ENCODE results near the gene CKS1B. TPM values are rescaled to one million over a fixed set of nuclear protein-coding genes. Genes with fewer than 3 reads are reported as not detected.

CKS1B gene
- total RNA-seq, 1 experiment from 2014 or later: 259 TPM

DNA sequence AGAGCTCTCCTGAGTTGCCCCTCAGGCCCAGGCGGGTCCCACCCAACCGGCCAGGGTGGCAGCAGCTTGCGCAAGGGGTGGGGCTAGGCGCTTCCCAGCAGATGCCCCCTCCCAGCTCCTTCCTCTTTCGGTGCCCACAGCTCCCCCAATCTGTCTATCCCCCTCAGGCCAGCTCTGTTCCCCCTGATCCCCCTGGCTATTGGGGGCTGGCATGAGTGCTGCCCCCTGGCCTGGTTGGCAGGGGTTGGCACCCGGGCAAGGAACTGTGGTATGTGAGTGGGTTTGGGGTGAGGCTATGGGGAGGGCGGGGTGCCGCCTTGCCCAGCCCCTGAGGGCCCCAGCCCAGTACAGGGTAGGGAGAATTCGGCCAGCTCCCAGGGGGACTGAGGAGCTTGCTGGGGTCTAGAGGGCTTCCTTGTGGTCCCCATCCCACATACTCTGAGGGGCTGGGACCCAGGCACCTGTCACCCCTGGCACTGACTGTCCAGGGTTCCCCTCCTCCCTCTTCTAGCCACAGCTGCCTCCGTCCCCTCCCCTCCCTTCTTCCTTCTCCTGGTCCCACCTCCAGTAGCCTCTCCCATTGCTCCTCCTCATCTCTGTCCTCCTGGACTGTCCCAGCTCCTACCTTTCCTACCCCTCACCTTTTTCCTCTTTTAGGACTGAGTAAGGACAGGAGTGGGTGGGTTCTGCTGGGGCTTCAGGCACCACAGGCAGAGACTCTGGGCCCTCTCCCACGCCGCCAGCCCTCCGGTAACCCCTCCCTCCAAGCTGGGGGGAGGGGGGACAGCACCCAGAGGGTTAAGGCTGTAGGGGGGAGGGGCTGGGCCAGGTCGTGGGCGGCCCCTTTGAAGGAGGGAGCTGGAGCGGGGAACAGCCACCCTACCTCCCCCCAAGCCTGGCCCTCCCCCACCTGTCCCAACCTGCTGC, 33.8 kb downstream of the CKS1B start:
- Mint-ChIP-seq H3K36me3 (ENCODE audit: insufficient read depth, unreplicated experiment) (peaks cover 38% of the 10 kb centered on the region), H3K9me3 (ENCODE audit: unreplicated experiment) (no peaks in the 10 kb centered on the region), H3K4me1 (ENCODE audit: low read depth, unreplicated experiment) (peaks cover 25% of the 10 kb centered on the region), H3K27ac (ENCODE audit: unreplicated experiment) (peak overlapping the region; percentile 43), H3K27me3 (ENCODE audit: insufficient read depth, unreplicated experiment) (no peaks in the 10 kb centered on the region), H3K4me3 (ENCODE audit: unreplicated experiment) (peak overlapping the region; percentile 50)
- H3K27me3 ChIP-seq (replicated peaks; ENCODE audit: control insufficient read depth, insufficient read depth, low read length): no peaks in the 10 kb centered on the region
- ChIA-PET CTCF (interaction anchor here (0.5 to 2.3 kb wide), 4 partner anchors 9 to 454 kb away, joined by 3 to 10 read pairs (median 5); no protein-coding TSS in a partner anchor), POLR2A (interaction anchor here (1.0 kb wide), 1 partner anchor 9 kb away, joined by 4 read pairs; no protein-coding TSS in a partner anchor)
- H3K36me3 ChIP-seq (ENCODE audit: control insufficient read depth, insufficient read depth, low read length): peaks cover 4% of the 10 kb centered on the region
- no peaks in the 10 kb centered on the region for H3K9me3 ChIP-seq
- TF ChIP-seq, protein P1, sequence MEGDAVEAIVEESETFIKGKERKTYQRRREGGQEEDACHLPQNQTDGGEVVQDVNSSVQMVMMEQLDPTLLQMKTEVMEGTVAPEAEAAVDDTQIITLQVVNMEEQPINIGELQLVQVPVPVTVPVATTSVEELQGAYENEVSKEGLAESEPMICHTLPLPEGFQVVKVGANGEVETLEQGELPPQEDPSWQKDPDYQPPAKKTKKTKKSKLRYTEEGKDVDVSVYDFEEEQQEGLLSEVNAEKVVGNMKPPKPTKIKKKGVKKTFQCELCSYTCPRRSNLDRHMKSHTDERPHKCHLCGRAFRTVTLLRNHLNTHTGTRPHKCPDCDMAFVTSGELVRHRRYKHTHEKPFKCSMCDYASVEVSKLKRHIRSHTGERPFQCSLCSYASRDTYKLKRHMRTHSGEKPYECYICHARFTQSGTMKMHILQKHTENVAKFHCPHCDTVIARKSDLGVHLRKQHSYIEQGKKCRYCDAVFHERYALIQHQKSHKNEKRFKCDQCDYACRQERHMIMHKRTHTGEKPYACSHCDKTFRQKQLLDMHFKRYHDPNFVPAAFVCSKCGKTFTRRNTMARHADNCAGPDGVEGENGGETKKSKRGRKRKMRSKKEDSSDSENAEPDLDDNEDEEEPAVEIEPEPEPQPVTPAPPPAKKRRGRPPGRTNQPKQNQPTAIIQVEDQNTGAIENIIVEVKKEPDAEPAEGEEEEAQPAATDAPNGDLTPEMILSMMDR (IDR thresholded peaks at IDR 0.05; ENCODE audit: insufficient read depth in 1 of 2, low read depth in 1 of 2, low read length in 1 of 2, severe bottlenecking in 1 of 2, unreplicated experiment in 1 of 2): no peak
- intact Hi-C loops (cut with micrococcal nuclease; ENCODE audit: unreplicated experiment): no loop called here
- H3K4me1 ChIP-seq: peaks cover 55% of the 10 kb centered on the region
- no peak for DNase-seq
- no peak overlapping the region for H3K4me3 ChIP-seq (ENCODE audit: low read depth, low read length)
- BruUV-seq (replicated peaks): no TSS peak

DNA sequence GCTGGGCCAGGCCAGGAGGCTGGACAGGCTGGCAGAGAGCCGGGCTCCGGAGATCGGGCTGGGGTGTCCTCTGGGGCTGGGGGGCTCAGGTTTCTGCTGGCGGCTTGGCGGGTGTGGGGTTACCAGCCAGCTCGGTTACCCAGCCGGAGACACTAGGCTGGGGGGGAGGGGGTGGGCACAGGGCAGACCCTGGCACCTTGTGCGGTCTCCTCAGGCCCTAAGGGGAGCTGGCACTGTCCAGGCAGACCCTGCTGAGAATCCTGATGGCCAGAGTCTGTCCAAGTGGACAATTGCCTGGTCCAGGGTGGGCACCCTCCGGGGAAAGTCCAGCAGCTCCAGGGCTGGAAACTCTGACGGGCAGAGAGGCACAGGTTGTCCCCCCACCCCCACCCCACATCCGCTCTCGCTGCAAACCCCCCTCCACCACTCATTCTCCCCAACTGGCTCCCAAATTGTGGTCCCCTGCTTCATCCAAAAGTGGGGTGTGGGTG, 34.8 kb downstream of the CKS1B start:
- peak overlapping the region; percentile 50 for H3K4me3 Mint-ChIP-seq (ENCODE audit: unreplicated experiment)
- intact Hi-C loops (cut with micrococcal nuclease; ENCODE audit: unreplicated experiment): no loop called here
- ChIA-PET CTCF (interaction anchor here (0.6 to 2.3 kb wide), 3 partner anchors 8 to 21 kb away, joined by 4 to 10 read pairs (median 6); no protein-coding TSS in a partner anchor), POLR2A (no interaction called here)
- H3K27ac Mint-ChIP-seq (ENCODE audit: unreplicated experiment): peak overlapping the region; percentile 45
- DNase-seq: no peak
- peaks cover 4% of the 10 kb centered on the region for H3K36me3 ChIP-seq (ENCODE audit: control insufficient read depth, insufficient read depth, low read length)
- no peaks in the 10 kb centered on the region for H3K27me3 Mint-ChIP-seq (ENCODE audit: insufficient read depth, unreplicated experiment)
- no peaks in the 10 kb centered on the region for H3K27me3 ChIP-seq (replicated peaks; ENCODE audit: control insufficient read depth, insufficient read depth, low read length)
- H3K9me3 Mint-ChIP-seq (ENCODE audit: unreplicated experiment): no peaks in the 10 kb centered on the region
- H3K36me3 Mint-ChIP-seq (ENCODE audit: insufficient read depth, unreplicated experiment): peaks cover 35% of the 10 kb centered on the region
- H3K9me3 ChIP-seq: no peaks in the 10 kb centered on the region
- BruUV-seq (replicated peaks): no TSS peak
- H3K4me1 Mint-ChIP-seq (ENCODE audit: low read depth, unreplicated experiment): peaks cover 25% of the 10 kb centered on the region
- no peak overlapping the region for H3K4me3 ChIP-seq (ENCODE audit: low read depth, low read length)
- H3K4me1 ChIP-seq: peaks cover 53% of the 10 kb centered on the region
- TF ChIP-seq, protein P1 (IDR thresholded peaks at IDR 0.05; ENCODE audit: insufficient read depth in 1 of 2, low read depth in 1 of 2, low read length in 1 of 2, severe bottlenecking in 1 of 2, unreplicated experiment in 1 of 2): no peak

DNA sequence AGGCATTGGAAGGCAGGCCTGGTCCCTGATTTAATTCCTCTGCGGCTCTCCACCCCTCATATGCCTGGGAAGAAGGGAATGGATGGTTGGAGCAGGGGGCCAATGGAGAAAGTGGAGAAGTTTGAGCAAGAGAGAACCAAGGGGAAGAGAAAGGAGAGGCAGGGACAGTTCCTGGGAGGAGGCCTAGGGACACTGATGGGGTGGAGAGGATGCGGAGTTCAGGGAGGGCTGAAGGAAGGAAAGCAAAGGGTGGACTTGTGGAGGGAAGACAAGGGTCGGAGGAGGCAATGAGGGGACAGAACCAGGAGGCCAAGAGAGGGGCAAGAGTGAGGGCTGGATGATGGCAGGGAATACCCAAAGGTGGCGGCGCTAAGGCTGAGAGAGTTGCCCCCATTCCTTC, 35.3 kb downstream of the CKS1B start:
- TF ChIP-seq, protein P1 (IDR thresholded peaks at IDR 0.05; ENCODE audit: insufficient read depth in 1 of 2, low read depth in 1 of 2, low read length in 1 of 2, severe bottlenecking in 1 of 2, unreplicated experiment in 1 of 2): no peak
- no peaks in the 10 kb centered on the region for H3K9me3 ChIP-seq
- no peaks in the 10 kb centered on the region for H3K27me3 ChIP-seq (replicated peaks; ENCODE audit: control insufficient read depth, insufficient read depth, low read length)
- H3K4me3 ChIP-seq (ENCODE audit: low read depth, low read length): no peak overlapping the region
- H3K9me3 Mint-ChIP-seq (ENCODE audit: unreplicated experiment): no peaks in the 10 kb centered on the region
- peaks cover 3% of the 10 kb centered on the region; the same call in 1 of the 2 replicates for H3K36me3 ChIP-seq (ENCODE audit: control insufficient read depth, insufficient read depth, low read length)
- intact Hi-C loops (cut with micrococcal nuclease; ENCODE audit: unreplicated experiment): no loop called here
- peaks cover 25% of the 10 kb centered on the region for H3K4me1 Mint-ChIP-seq (ENCODE audit: low read depth, unreplicated experiment)
- no peak for DNase-seq
- BruUV-seq (replicated peaks): no TSS peak
- H3K4me3 Mint-ChIP-seq (ENCODE audit: unreplicated experiment): no peak overlapping the region
- peaks cover 35% of the 10 kb centered on the region for H3K36me3 Mint-ChIP-seq (ENCODE audit: insufficient read depth, unreplicated experiment)
- no peaks in the 10 kb centered on the region for H3K27me3 Mint-ChIP-seq (ENCODE audit: insufficient read depth, unreplicated experiment)
- H3K4me1 ChIP-seq: peaks cover 49% of the 10 kb centered on the region
- POLR2A ChIA-PET: no interaction called here
- peak overlapping the region; percentile 45 for H3K27ac Mint-ChIP-seq (ENCODE audit: unreplicated experiment)
- CTCF ChIA-PET: interaction anchor here (0.6 to 2.3 kb wide), 2 partner anchors 8 to 17 kb away, joined by 3 to 10 read pairs; partner anchors contain the start of gene LENEP
